Breast epithelium (tissue), 4 donors: ENCODE results near the gene GRK5. TPM values are rescaled to one million over a fixed set of nuclear protein-coding genes. Genes with fewer than 3 reads are reported as not detected.

Experiments
- DNase-seq, 2 donors: peaks; one replicate each; pipeline ENCODE4 v3.0.0-alpha.2; 2019; ENCODE audit warnings: low spot score in 2 of 2
- H3K27ac ChIP-seq, 2 donors: fragments of 200-600 bp; sonication (generic) in 1 of 2; one replicate each; pipeline ENCODE4 v1.5.1; 2016 to 2019; ENCODE audit warnings: mild to moderate bottlenecking in 1 of 2
- H3K27me3 ChIP-seq, 2 donors: fragments of 200-600 bp; sonication (generic) in 1 of 2; one replicate each; pipeline versions ENCODE4 v1.5.1 to v1.6.0; 2017 to 2019; ENCODE audit warnings: control low read depth in 1 of 2, mild to moderate bottlenecking in 1 of 2
- H3K36me3 ChIP-seq: fragments of 200-600 bp; one replicate; pipeline ENCODE4 v1.5.1; 2019
- H3K4me1 ChIP-seq, 2 donors: fragments of 200-600 bp; sonication (generic); one replicate each; pipeline ENCODE4 v1.5.1; 2016 to 2019; ENCODE audit warnings: control low read depth in 1 of 2
- H3K4me3 ChIP-seq, 3 donors: fragments of 200-600 bp; sonication (generic); 1 replicate in 2 of 3; 2 replicates in 1 of 3; pipeline ENCODE4 v1.5.1; 2016 to 2019; ENCODE audit warnings: mild to moderate bottlenecking in 3 of 3, moderate library complexity in 2 of 3
- H3K9me3 ChIP-seq, 2 donors: fragments of 200-600 bp; sonication (generic) in 1 of 2; one replicate each; pipeline ENCODE4 v1.5.1; 2016 to 2019; ENCODE audit warnings: control low read depth in 1 of 2
- POLR2A ChIP-seq: fragments of 450-650 bp; IDR thresholded peaks from one replicate; pipeline ENCODE4 v1.6.1; 2016; ENCODE audit warnings: antibody characterized with exemption, mild to moderate bottlenecking, moderate library complexity
- POLR2AphosphoS5 ChIP-seq, 3 donors: sonication (generic); formaldehyde crosslinking; IDR thresholded peaks; one replicate each; pipeline ENCODE4 v1.6.1; 2017; ENCODE audit warnings: antibody characterized with exemption in 3 of 3
- intact Hi-C: fragments of 100-400 bp; cut with DNase I; formaldehyde crosslinking; loops from one replicate; pipeline ENCODE4 v1.15.1; 2023; ENCODE audit warnings: low total_unique reads
- total RNA-seq, 3 donors: library from RNA; depleted of rRNA; stranded (reverse); fragments of >200 nt; gene quantifications; one replicate each; pipeline ENCODE4 v1.1.0, GENCODE V29; 2016
- TF ChIP-seq, protein P1 (sequence below), 3 donors: fragments of 450-650 bp; IDR thresholded peaks; one replicate each; pipeline ENCODE4 v1.5.1; 2016 to 2017; ENCODE audit warnings: antibody characterized with exemption in 3 of 3, mild to moderate bottlenecking in 3 of 3, moderate library complexity in 3 of 3

Gene GRK5
- total RNA-seq, 3 donors from 2014 or later: 14.9 to 20.6 (median 15.2) TPM

DNA sequence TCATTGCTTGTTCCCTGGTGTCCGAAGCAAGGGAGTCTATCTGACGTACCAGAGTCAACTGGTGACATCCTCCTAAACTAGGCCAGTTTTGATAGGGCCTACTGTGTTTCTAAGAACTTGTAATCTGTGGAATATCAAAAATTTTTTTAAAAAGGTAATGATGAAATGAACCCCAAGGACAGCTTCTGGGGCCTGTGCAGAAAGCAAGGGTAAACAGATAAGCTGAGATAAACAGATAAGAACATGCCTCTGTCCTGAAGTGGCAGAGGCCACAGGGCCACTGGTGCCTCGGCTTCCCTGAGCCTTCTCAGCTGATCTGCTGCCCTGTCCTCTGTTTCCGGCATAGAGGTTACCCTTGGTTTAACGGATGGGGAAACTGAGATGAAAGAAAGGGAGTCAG lies 8.8 kb downstream of the GRK5 start:
- no peaks in the 10 kb centered on the region for H3K4me1 ChIP-seq
- intact Hi-C loops: no loop called here

DNA sequence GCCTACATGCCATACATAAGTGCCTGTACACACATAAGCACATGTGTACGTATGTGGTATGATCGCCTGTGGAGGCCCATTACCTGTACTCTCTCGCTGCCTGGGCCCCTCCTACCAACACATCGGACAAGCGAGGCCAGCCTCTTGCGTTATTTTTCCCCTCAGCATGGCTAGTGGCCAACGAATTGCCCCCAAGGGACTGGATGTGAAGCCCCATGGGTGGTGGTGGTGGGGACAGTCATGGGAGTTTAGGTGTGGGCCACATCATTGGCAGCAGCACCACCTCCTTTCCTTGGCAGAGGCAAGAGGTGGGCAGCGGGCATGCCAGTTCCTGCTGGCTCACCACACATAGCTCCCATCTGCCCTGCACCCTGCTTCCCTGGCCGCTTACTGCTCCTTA lies 10.0 kb downstream of the GRK5 start:
- H3K27ac ChIP-seq: peak overlapping the region in 1 of 2 donors; percentile 25
- DNase-seq: no peak
- H3K9me3 ChIP-seq: no peaks in the 10 kb centered on the region
- H3K27me3 ChIP-seq: no peaks in the 10 kb centered on the region
- TF ChIP-seq, protein P1, sequence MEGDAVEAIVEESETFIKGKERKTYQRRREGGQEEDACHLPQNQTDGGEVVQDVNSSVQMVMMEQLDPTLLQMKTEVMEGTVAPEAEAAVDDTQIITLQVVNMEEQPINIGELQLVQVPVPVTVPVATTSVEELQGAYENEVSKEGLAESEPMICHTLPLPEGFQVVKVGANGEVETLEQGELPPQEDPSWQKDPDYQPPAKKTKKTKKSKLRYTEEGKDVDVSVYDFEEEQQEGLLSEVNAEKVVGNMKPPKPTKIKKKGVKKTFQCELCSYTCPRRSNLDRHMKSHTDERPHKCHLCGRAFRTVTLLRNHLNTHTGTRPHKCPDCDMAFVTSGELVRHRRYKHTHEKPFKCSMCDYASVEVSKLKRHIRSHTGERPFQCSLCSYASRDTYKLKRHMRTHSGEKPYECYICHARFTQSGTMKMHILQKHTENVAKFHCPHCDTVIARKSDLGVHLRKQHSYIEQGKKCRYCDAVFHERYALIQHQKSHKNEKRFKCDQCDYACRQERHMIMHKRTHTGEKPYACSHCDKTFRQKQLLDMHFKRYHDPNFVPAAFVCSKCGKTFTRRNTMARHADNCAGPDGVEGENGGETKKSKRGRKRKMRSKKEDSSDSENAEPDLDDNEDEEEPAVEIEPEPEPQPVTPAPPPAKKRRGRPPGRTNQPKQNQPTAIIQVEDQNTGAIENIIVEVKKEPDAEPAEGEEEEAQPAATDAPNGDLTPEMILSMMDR (IDR thresholded peaks at IDR 0.05): no peak
- no peak for TF ChIP-seq POLR2A
- TF ChIP-seq POLR2AphosphoS5 (IDR thresholded peaks at IDR 0.05): no peak
- no peaks in the 10 kb centered on the region for H3K36me3 ChIP-seq
- H3K4me1 ChIP-seq: no peaks in the 10 kb centered on the region
- intact Hi-C loops: no loop called here
- H3K4me3 ChIP-seq: no peak overlapping the region

More for the DNA sequence above, 8.8 kb downstream of the GRK5 start:
- Histone ChIP-seq H3K36me3 (no peaks in the 10 kb centered on the region), H3K27me3 (no peaks in the 10 kb centered on the region), H3K4me3 (no peak overlapping the region), H3K9me3 (no peaks in the 10 kb centered on the region), H3K27ac (peak overlapping the region in 1 of 2 donors; percentile 7)
- TF ChIP-seq POLR2A (no peak), POLR2AphosphoS5 (IDR thresholded peaks at IDR 0.05) (no peak)
- TF ChIP-seq, protein P1 (IDR thresholded peaks at IDR 0.05): no peak
- no peak for DNase-seq

DNA sequence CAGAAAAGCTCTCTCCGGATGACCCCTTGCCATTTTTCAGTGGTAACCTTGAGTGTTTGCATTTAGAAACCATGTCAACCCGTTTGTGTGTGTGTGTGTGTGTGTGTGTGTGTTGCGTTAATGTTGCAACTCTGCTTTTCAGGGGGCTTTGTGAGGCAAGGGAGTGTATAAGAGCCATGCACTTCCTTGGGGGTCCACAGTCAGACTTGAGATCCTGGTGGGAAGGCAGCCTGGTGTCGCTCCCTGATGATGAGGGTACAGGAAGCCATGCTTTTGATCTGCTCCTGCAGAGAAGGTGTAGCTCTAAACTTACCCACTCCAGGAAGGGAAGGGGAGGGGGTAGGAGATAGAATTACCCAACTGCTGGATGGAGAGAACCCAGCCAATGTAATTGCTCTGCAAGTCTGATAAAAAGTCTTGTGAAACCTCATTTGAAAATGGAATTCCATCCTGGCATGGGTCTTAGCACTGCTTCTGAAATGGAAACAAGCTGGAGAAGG lies 10.7 kb downstream of the GRK5 start:
- TF ChIP-seq POLR2A (no peak), POLR2AphosphoS5 (IDR thresholded peaks at IDR 0.05) (no peak)
- TF ChIP-seq, protein P1 (IDR thresholded peaks at IDR 0.05): no peak
- DNase-seq: no peak
- intact Hi-C loops: no loop called here

DNA sequence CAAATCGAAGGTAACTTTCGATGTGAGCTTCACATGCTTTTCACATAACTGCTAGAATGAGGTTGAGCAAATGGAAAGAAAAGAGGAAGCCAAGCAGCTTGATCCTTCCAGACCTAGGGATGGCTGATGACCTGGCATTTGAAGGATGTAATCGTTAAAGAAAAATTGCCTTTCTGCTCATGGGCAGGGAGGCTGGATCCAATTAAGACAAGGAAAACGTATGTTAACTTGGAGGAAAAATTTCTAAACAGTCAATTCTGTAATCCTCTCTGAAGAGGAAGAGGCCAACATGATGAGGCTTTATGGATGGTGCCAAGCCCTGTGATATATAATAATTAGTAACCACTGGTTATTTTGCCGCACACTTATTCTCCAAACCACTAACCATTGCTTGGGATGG lies 12.5 kb downstream of the GRK5 start:
- Histone ChIP-seq H3K36me3 (no peaks in the 10 kb centered on the region), H3K27me3 (no peaks in the 10 kb centered on the region), H3K9me3 (no peaks in the 10 kb centered on the region), H3K27ac (peak overlapping the region in 1 of 2 donors; percentile 9), H3K4me1 (no peaks in the 10 kb centered on the region), H3K4me3 (no peak overlapping the region)
- TF ChIP-seq POLR2A: no peak
- TF ChIP-seq, protein P1 (IDR thresholded peaks at IDR 0.05): no peak
- TF ChIP-seq POLR2AphosphoS5 (IDR thresholded peaks at IDR 0.05): no peak
- intact Hi-C loops: no loop called here
- no peak for DNase-seq

More for the DNA sequence above, 10.7 kb downstream of the GRK5 start:
- Histone ChIP-seq H3K27ac (peak overlapping the region in 1 of 2 donors; percentile 25), H3K4me1 (no peaks in the 10 kb centered on the region), H3K9me3 (no peaks in the 10 kb centered on the region), H3K36me3 (no peaks in the 10 kb centered on the region), H3K4me3 (no peak overlapping the region), H3K27me3 (no peaks in the 10 kb centered on the region)

DNA sequence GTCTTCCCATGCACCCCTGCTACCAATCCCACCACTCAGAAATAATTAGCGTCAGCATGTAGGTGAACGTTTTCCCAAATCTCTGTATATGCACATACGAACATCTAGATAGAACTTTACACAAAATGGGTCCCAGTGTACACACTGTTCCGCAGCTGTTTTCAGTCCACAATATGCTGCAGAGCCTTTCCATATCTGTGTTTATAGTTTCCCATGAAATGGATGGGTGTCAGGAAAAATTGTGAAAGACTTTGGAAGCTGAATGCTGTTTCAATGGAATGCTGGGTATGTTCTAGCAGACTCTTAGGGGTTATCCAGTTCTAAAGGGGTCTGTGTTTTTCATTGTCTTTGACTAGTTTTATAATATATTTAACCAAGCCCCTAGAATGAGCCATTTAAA lies 13.8 kb downstream of the GRK5 start:
- H3K4me1 ChIP-seq: no peaks in the 10 kb centered on the region
- H3K9me3 ChIP-seq: no peaks in the 10 kb centered on the region
- no peaks in the 10 kb centered on the region for H3K27me3 ChIP-seq

More for the DNA sequence above, 13.8 kb downstream of the GRK5 start:
- intact Hi-C loops: no loop called here
- no peak overlapping the region for H3K27ac ChIP-seq
- TF ChIP-seq POLR2AphosphoS5 (IDR thresholded peaks at IDR 0.05) (no peak), POLR2A (no peak)
- TF ChIP-seq, protein P1 (IDR thresholded peaks at IDR 0.05): no peak
- no peaks in the 10 kb centered on the region for H3K36me3 ChIP-seq
- H3K4me3 ChIP-seq: no peak overlapping the region
- no peak for DNase-seq
